ENCODE results near the gene HSPD1. TPM values are rescaled to one million over a fixed set of nuclear protein-coding genes. Genes with fewer than 3 reads are reported as not detected.
"Not testable (repeated sequence)": the region's sequence is repeated elsewhere in the genome, so short reads cannot be mapped to it uniquely, and the experiment has no call there.

HSPD1 gene
- polyA plus RNA-seq, 1 experiment: 283 TPM

DNA sequence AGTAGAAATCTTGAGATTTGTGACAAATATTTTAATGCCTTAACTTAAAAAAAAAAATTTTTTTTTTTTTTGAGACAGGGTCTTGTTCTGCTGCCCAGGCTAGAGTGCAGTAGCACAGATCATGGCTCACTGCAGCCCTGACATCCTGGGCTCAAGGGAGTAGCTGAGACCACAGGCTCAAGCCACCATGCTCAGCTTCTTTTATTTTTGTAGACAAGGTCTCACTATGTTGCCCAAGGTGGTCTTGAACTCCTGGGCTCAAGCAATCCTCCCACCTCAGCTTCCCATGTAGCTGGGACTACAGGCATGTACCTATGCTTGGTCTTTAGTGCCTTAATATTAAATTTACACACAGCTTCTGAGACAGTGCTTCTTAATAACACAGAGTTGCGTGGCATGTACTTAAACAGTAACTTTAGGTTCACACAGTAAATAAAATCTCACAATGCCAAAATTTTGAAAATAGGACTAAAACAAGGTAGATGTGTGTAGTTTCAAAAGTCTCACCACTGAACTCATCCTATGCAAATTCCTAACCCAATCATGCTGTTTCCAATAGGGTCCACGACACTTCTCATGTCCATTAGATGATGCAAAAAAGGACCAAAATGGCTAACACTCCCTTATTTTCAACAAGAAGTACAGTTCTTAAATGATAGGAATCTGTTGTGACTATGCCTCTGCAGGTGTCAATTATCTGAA lies 4.1 kb downstream of the HSPD1 start:
- ChIA-PET CTCF (no interaction called here), POLR2A (no interaction called here)
- TF ChIP-seq, protein P1, sequence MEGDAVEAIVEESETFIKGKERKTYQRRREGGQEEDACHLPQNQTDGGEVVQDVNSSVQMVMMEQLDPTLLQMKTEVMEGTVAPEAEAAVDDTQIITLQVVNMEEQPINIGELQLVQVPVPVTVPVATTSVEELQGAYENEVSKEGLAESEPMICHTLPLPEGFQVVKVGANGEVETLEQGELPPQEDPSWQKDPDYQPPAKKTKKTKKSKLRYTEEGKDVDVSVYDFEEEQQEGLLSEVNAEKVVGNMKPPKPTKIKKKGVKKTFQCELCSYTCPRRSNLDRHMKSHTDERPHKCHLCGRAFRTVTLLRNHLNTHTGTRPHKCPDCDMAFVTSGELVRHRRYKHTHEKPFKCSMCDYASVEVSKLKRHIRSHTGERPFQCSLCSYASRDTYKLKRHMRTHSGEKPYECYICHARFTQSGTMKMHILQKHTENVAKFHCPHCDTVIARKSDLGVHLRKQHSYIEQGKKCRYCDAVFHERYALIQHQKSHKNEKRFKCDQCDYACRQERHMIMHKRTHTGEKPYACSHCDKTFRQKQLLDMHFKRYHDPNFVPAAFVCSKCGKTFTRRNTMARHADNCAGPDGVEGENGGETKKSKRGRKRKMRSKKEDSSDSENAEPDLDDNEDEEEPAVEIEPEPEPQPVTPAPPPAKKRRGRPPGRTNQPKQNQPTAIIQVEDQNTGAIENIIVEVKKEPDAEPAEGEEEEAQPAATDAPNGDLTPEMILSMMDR (IDR thresholded peaks at IDR 0.05; ENCODE audit: low read depth, low read length): no peak

DNA sequence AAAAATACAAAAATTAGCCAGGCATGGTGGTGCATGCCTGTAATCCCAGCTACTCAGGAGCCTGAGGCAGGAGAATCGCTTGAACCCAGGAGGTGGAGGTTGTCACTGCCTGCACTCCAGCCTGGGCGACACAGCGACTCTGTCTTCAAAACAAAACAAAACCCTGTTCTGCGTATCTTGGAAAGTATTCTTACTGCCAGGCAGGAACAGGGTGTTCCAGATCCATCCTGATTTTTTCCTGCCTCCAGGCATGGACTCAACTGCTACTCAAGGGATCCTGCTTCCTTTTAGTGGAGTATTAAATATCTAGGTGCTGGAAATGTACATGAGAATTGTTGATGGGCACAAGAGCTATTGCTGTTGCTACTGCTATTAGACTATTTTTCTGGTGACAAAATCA lies 12.3 kb downstream of the HSPD1 start:
- TF ChIP-seq, protein P1 (IDR thresholded peaks at IDR 0.05; ENCODE audit: low read depth, low read length): no peak
- Histone ChIP-seq H3K4me3 (ENCODE audit: low read depth, low read length) (no peak overlapping the region), H3K27ac (ENCODE audit: low read depth, low read length) (no peak overlapping the region), H3K9me3 (ENCODE audit: control insufficient read depth, insufficient read depth, low read length) (peaks cover 16% of the 10 kb centered on the region), H3K27me3 (ENCODE audit: control insufficient read depth, insufficient read depth, low read length) (no peaks in the 10 kb centered on the region)
- no peak for DNase-seq (ENCODE audit: low read depth, low spot score)
- CTCF ChIA-PET: no interaction called here
- POLR2A ChIA-PET: no interaction called here

More for the DNA sequence above, 4.1 kb downstream of the HSPD1 start:
- Histone ChIP-seq H3K9me3 (ENCODE audit: control insufficient read depth, insufficient read depth, low read length) (no peaks in the 10 kb centered on the region; the same call in 1 of the 2 replicates), H3K27ac (ENCODE audit: low read depth, low read length) (no peak overlapping the region), H3K27me3 (ENCODE audit: control insufficient read depth, insufficient read depth, low read length) (no peaks in the 10 kb centered on the region), H3K4me3 (ENCODE audit: low read depth, low read length) (no peak overlapping the region)
- DNase-seq (ENCODE audit: low read depth, low spot score): no peak

DNA sequence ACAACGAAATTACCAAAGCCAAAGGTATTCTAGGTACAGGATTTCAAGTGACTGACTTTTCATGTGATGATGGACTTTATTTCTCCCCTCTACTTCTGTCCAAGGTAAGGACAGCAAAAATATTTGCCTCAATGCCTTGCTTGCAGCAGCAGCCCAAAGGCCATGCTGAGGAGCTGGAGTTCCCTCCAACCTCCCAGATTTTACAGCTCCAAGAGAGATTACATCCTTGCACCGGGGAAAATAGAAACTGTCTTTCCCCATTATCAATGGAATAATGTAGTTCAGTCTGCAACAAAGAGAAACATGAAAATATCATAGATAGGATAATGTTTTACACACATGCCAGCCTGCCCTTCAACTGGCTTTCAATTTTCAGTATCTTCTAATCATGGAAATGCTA lies 13.5 kb downstream of the HSPD1 start:
- ChIA-PET CTCF (no interaction called here), POLR2A (interaction anchor here (0.5 kb wide), 1 partner anchor 186 kb away, joined by 10 read pairs; no protein-coding TSS in a partner anchor)
- Histone ChIP-seq H3K27me3 (ENCODE audit: control insufficient read depth, insufficient read depth, low read length) (no peaks in the 10 kb centered on the region), H3K9me3 (ENCODE audit: control insufficient read depth, insufficient read depth, low read length) (peaks cover 18% of the 10 kb centered on the region), H3K4me3 (ENCODE audit: low read depth, low read length) (no peak overlapping the region), H3K27ac (ENCODE audit: low read depth, low read length) (no peak overlapping the region)
- TF ChIP-seq, protein P1 (IDR thresholded peaks at IDR 0.05; ENCODE audit: low read depth, low read length): no peak
- no peak for DNase-seq (ENCODE audit: low read depth, low spot score)

DNA sequence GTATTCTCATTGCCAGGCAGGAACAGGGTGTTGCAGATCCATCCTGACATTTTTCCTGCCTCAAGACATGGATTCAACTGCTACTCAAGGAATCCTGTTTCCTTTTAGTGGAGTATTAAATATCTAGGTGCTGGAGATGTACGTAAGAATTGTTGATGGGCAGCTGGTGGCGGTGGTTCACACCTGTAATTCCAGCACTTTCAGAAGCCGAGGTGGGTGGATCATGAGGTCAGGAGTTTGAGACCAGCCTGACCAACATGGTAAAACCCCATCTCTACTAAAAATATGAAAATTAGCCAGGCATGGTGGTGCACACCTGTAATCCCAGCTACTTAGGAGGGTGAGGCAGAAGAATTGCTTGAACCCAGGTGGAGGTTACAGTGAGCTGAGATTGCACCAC lies 15.4 kb downstream of the HSPD1 start:
- H3K27me3 ChIP-seq (ENCODE audit: control insufficient read depth, insufficient read depth, low read length); DNase-seq (ENCODE audit: low read depth, low spot score); H3K27ac ChIP-seq (ENCODE audit: low read depth, low read length); H3K4me3 ChIP-seq (ENCODE audit: low read depth, low read length): not testable (repeated sequence)
- CTCF ChIA-PET: interaction anchor here (0.6 to 0.7 kb wide), 2 partner anchors 55 to 1347 kb away, joined by 3 read pairs; no protein-coding TSS in a partner anchor
- H3K9me3 ChIP-seq (ENCODE audit: control insufficient read depth, insufficient read depth, low read length): peaks cover 18% of the 10 kb centered on the region
- POLR2A ChIA-PET: interaction anchor here (0.6 kb wide), 1 partner anchor 15 kb away, joined by 3 read pairs; the partner anchor contains the start of gene HSPD1

DNA sequence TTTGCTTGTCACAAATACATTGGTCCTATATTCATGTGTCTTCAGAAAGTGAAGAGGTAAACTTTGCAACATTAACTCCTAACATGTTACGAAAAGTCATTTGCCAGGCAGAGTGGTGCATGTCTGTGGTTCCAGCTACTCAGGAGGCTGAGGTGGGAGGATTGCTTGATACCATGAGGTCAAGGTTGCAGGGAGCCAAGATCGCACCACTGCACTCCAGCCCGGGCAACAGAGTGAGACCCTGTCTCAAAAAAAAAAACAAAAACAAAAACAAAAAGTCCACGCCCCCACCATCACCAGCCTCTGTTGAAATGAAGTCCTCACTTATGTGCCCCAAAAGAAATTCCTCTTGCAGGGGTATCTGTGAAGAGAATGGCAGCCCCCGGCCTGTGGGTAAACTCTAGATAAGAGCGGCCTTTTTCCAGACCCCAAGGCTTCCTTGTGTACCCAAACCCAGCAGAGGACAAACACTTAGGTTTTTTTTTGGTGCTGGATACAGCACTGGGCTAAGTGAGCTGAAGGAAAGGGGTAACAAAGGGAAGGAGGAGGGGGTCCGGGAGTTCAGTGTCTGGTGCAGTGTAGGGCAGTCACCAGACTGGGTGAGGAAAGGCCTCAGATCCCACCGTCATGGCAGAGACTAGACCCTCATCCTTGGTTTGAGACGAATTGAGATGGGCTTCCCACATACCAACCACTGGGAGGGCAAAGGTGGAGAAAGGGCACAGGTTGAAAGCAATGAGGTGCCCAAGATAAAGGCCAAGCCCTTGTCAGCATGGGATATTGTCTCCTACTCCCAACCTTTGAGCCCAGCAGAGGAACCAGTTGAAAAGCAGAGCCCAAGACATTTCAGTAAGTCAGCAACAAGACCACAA lies 19.2 kb downstream of the HSPD1 start:
- no peak overlapping the region for H3K27ac ChIP-seq (ENCODE audit: low read depth, low read length)
- CTCF ChIA-PET: no interaction called here
- H3K27me3 ChIP-seq (ENCODE audit: control insufficient read depth, insufficient read depth, low read length): no peaks in the 10 kb centered on the region
- H3K4me3 ChIP-seq (ENCODE audit: low read depth, low read length): no peak overlapping the region
- POLR2A ChIA-PET: interaction anchor here (1.1 to 1.4 kb wide), 2 partner anchors 16 to 20 kb away, joined by 4 to 5 read pairs; partner anchors contain the start of genes HSPD1 and HSPE1
- DNase-seq (ENCODE audit: low read depth, low spot score): no peak
- TF ChIP-seq, protein P1 (IDR thresholded peaks at IDR 0.05; ENCODE audit: low read depth, low read length): no peak
- H3K9me3 ChIP-seq (ENCODE audit: control insufficient read depth, insufficient read depth, low read length): peaks cover 18% of the 10 kb centered on the region

Measured in AG04450 (cell line).